ENCODE results near the gene GRIK5.

The GRIK5 gene

GRCh38 chr19:41984961-41985360, 85.0 kb downstream of the GRIK5 start:
- TF ChIP-seq, protein P1, sequence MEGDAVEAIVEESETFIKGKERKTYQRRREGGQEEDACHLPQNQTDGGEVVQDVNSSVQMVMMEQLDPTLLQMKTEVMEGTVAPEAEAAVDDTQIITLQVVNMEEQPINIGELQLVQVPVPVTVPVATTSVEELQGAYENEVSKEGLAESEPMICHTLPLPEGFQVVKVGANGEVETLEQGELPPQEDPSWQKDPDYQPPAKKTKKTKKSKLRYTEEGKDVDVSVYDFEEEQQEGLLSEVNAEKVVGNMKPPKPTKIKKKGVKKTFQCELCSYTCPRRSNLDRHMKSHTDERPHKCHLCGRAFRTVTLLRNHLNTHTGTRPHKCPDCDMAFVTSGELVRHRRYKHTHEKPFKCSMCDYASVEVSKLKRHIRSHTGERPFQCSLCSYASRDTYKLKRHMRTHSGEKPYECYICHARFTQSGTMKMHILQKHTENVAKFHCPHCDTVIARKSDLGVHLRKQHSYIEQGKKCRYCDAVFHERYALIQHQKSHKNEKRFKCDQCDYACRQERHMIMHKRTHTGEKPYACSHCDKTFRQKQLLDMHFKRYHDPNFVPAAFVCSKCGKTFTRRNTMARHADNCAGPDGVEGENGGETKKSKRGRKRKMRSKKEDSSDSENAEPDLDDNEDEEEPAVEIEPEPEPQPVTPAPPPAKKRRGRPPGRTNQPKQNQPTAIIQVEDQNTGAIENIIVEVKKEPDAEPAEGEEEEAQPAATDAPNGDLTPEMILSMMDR (IDR thresholded peaks at IDR 0.05; ENCODE audit: low read depth, low read length): no peak
- no peak for DNase-seq (ENCODE audit: extremely low read depth, low read depth)

- TF ChIP-seq, protein P1 (IDR thresholded peaks at IDR 0.05; ENCODE audit: low read depth, low read length): no peak
- DNase-seq (ENCODE audit: extremely low read depth, low read depth): no peak
These were observed 88.3 kb downstream of the GRIK5 start for GRCh38 chr19:41981724-41982123.

- TF ChIP-seq, protein P1 (IDR thresholded peaks at IDR 0.05; ENCODE audit: low read depth, low read length): no peak
- no peak for DNase-seq (ENCODE audit: extremely low read depth, low read depth)
These were observed 91.5 kb downstream of the GRIK5 start for GRCh38 chr19:41978470-41978869.

- TF ChIP-seq, protein P1 (IDR thresholded peaks at IDR 0.05; ENCODE audit: low read depth, low read length): no peak
- no peak for DNase-seq (ENCODE audit: extremely low read depth, low read depth)
These were observed 92.1 kb downstream of the GRIK5 start for GRCh38 chr19:41977916-41978315.

DNA sequence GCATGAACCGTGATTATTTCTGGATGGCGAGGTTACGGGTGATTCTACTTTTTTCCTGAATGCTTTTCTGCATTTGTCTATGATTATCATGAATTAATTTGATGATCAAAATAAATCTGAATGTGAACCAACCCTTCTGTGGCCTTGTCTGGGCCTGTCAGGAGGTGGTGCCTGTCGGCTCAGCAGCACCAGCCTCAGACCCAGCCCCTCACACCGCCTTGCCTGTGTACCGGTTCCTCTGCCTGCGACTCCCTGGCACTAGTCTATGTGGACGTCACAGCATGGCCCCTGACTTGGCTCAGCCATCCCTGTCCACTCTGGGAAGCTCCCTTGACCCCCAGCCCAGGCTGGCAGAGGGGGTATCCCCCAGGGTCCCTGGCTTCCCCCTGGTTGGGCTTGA, 95.4 kb downstream of the GRIK5 start:
- no peak for DNase-seq (ENCODE audit: extremely low read depth, low read depth)
- TF ChIP-seq, protein P1 (IDR thresholded peaks at IDR 0.05; ENCODE audit: low read depth, low read length): no peak

- DNase-seq (ENCODE audit: extremely low read depth, low read depth): no peak
- TF ChIP-seq, protein P1 (IDR thresholded peaks at IDR 0.05; ENCODE audit: low read depth, low read length): no peak
These were observed 98.6 kb downstream of the GRIK5 start for GRCh38 chr19:41971363-41971762.

DNA sequence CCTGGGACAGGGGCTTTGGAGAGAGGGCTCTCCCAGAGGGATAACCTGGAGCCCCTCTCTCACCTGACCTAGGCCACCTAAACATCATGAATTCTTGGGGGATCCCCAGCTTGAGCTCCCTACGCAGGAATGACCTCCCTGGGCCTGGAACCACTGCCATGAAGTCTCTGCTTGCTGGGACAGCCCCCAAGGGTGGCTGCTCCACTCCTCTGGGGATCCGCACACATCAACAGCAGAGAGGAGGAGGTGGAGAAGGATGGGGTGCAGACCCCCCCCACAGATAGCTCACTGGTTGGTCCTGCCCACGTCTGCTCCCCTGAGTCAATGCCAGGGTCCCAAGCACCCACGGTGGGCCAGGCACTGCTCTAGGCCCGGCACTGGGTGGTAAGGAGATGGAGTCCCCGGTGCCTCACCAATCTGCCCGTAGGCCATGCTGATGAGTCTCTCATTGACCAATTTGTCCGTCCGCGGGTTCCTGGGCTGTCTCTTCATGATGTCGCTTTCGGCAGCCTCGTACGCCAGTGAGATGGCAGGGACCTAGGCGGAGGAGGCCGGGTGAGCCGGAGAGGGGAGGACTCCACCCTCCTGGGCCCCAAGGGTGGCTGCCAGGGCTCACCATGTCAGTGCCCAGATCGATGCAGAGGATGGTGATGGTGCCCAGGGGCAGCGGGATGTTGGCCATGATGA, 100.1 kb downstream of the GRIK5 start:
- DNase-seq (ENCODE audit: extremely low read depth, low read depth): no peak
- TF ChIP-seq, protein P1 (IDR thresholded peaks at IDR 0.05; ENCODE audit: low read depth, low read length): no peak
